ENCODE data around the gene CAVIN2.

Gene CAVIN2

GRCh38 chr2:191894681-191895147 lies 47.8 kb upstream of the CAVIN2 start:
- DNase-seq = no peak
- H3K4me2 ChIP-seq (ENCODE audit: low read depth, low read length) = no peak overlapping the region
- H3K4me1 ChIP-seq (ENCODE audit: low read length) = no peaks in the 10 kb centered on the region
- H3K9ac ChIP-seq (ENCODE audit: low read length) = no peak overlapping the region
- no peak overlapping the region for H3K4me3 ChIP-seq (ENCODE audit: low read length)
- no peaks in the 10 kb centered on the region for H3K79me2 ChIP-seq (ENCODE audit: low read length)
- H3K9me2 ChIP-seq (replicated peaks; ENCODE audit: insufficient read depth, low read length) = no peaks in the 10 kb centered on the region
- no peaks in the 10 kb centered on the region for H3K36me3 ChIP-seq (replicated peaks; ENCODE audit: insufficient read depth, low read length)
- H2AFZ ChIP-seq (ENCODE audit: low read length) = no peak overlapping the region
- H3F3A ChIP-seq (ENCODE audit: insufficient read depth, low read length) = no peaks in the 10 kb centered on the region
- H3K9me3 ChIP-seq (replicated peaks; ENCODE audit: insufficient read depth, low read length) = no peaks in the 10 kb centered on the region
- no peaks in the 10 kb centered on the region for H4K20me1 ChIP-seq (ENCODE audit: insufficient read depth, low read length)
- TF ChIP-seq EZH2 (optimal IDR thresholded peaks at IDR 0.05; ENCODE audit: low read depth, low read length) = no peak
- no peak overlapping the region for H3K27ac ChIP-seq (ENCODE audit: low read length)
- no peaks in the 10 kb centered on the region for H3K27me3 ChIP-seq (replicated peaks; ENCODE audit: insufficient read depth, low read length)

GRCh38 chr2:191892391-191892790 lies 45.5 kb upstream of the CAVIN2 start:
- H3K9me2 ChIP-seq (replicated peaks; ENCODE audit: insufficient read depth, low read length) = no peaks in the 10 kb centered on the region

GRCh38 chr2:191891656-191892055 lies 44.8 kb upstream of the CAVIN2 start:
- H3K27me3 ChIP-seq (replicated peaks; ENCODE audit: insufficient read depth, low read length) = no peaks in the 10 kb centered on the region
- TF ChIP-seq EZH2phosphoT487 (IDR thresholded peaks at IDR 0.05; ENCODE audit: low read length) (no peak), EZH2 (optimal IDR thresholded peaks at IDR 0.05; ENCODE audit: low read depth, low read length) (no peak), CTCF (IDR thresholded peaks at IDR 0.05; ENCODE audit: low read length) (no peak)
- H3K9me3 ChIP-seq (replicated peaks; ENCODE audit: insufficient read depth, low read length) = no peaks in the 10 kb centered on the region
- H3F3A ChIP-seq (ENCODE audit: insufficient read depth, low read length) = no peaks in the 10 kb centered on the region
- H3K4me2 ChIP-seq (ENCODE audit: low read depth, low read length) = no peak overlapping the region
- H3K4me1 ChIP-seq (ENCODE audit: low read length) = no peaks in the 10 kb centered on the region
- H3K79me2 ChIP-seq (ENCODE audit: low read length) = no peaks in the 10 kb centered on the region
- no peak overlapping the region for H2AFZ ChIP-seq (ENCODE audit: low read length)
- DNase-seq = no peak
- H3K36me3 ChIP-seq (replicated peaks; ENCODE audit: insufficient read depth, low read length) = no peaks in the 10 kb centered on the region
- no peaks in the 10 kb centered on the region for H3K9me2 ChIP-seq (replicated peaks; ENCODE audit: insufficient read depth, low read length)
- H4K20me1 ChIP-seq (ENCODE audit: insufficient read depth, low read length) = no peaks in the 10 kb centered on the region
- H3K27ac ChIP-seq (ENCODE audit: low read length) = no peak overlapping the region
- no peak overlapping the region for H3K9ac ChIP-seq (ENCODE audit: low read length)
- H3K4me3 ChIP-seq (ENCODE audit: low read length) = no peak overlapping the region

More at GRCh38 chr2:191892391-191892790, 45.5 kb upstream of the CAVIN2 start:
- TF ChIP-seq EZH2phosphoT487 (IDR thresholded peaks at IDR 0.05; ENCODE audit: low read length) = no peak
- TF ChIP-seq EZH2 (optimal IDR thresholded peaks at IDR 0.05; ENCODE audit: low read depth, low read length) = no peak
- H3K27ac ChIP-seq (ENCODE audit: low read length) = no peak overlapping the region
- no peaks in the 10 kb centered on the region for H3K27me3 ChIP-seq (replicated peaks; ENCODE audit: insufficient read depth, low read length)
- no peaks in the 10 kb centered on the region for H3F3A ChIP-seq (ENCODE audit: insufficient read depth, low read length)
- H4K20me1 ChIP-seq (ENCODE audit: insufficient read depth, low read length) = no peaks in the 10 kb centered on the region
- H3K4me3 ChIP-seq (ENCODE audit: low read length) = no peak overlapping the region
- DNase-seq = peak; percentile 16
- H3K79me2 ChIP-seq (ENCODE audit: low read length) = no peaks in the 10 kb centered on the region
- H3K36me3 ChIP-seq (replicated peaks; ENCODE audit: insufficient read depth, low read length) = no peaks in the 10 kb centered on the region
- no peaks in the 10 kb centered on the region for H3K9me3 ChIP-seq (replicated peaks; ENCODE audit: insufficient read depth, low read length)
- H3K9ac ChIP-seq (ENCODE audit: low read length) = no peak overlapping the region
- 0 out of 2 replicates have a peak overlapping the region, but pooled peaks have one; percentile 8 for H2AFZ ChIP-seq (ENCODE audit: low read length)
- peak overlapping the region; percentile 13; the same call in 1 of the 2 replicates for H3K4me2 ChIP-seq (ENCODE audit: low read depth, low read length)
- H3K4me1 ChIP-seq (ENCODE audit: low read length) = no peaks in the 10 kb centered on the region

- Histone ChIP-seq H3K9me2 (replicated peaks; ENCODE audit: insufficient read depth, low read length) (no peaks in the 10 kb centered on the region), H3K36me3 (replicated peaks; ENCODE audit: insufficient read depth, low read length) (no peaks in the 10 kb centered on the region), H2AFZ (ENCODE audit: low read length) (no peak overlapping the region), H4K20me1 (ENCODE audit: insufficient read depth, low read length) (no peaks in the 10 kb centered on the region), H3K4me3 (ENCODE audit: low read length) (no peak overlapping the region), H3K79me2 (ENCODE audit: low read length) (no peaks in the 10 kb centered on the region), H3K9me3 (replicated peaks; ENCODE audit: insufficient read depth, low read length) (no peaks in the 10 kb centered on the region), H3K4me2 (ENCODE audit: low read depth, low read length) (no peak overlapping the region), H3K27me3 (replicated peaks; ENCODE audit: insufficient read depth, low read length) (no peaks in the 10 kb centered on the region), H3K27ac (ENCODE audit: low read length) (no peak overlapping the region), H3K9ac (ENCODE audit: low read length) (no peak overlapping the region), H3F3A (ENCODE audit: insufficient read depth, low read length) (no peaks in the 10 kb centered on the region), H3K4me1 (ENCODE audit: low read length) (no peaks in the 10 kb centered on the region)
- TF ChIP-seq CTCF (IDR thresholded peaks at IDR 0.05; ENCODE audit: low read length) (no peak), EZH2phosphoT487 (IDR thresholded peaks at IDR 0.05; ENCODE audit: low read length) (no peak), EZH2 (optimal IDR thresholded peaks at IDR 0.05; ENCODE audit: low read depth, low read length) (no peak)
- DNase-seq = no peak
Measured at GRCh38 chr2:191889931-191890330, 43.0 kb upstream of the CAVIN2 start.
